ENCODE results near the gene HAVCR1.
A peak's percentile ranks its signal among the peaks of the same experiment; 100 is the strongest.
"Not testable (repeated sequence)": the region's sequence is repeated elsewhere in the genome, so short reads cannot be mapped to it uniquely, and the experiment has no call there.

Gene HAVCR1

GRCh38 chr5:157066080-157066479, 7.2 kb upstream of the HAVCR1 start:
- TF ChIP-seq POLR2A (IDR thresholded peaks at IDR 0.05; ENCODE audit: low read length) (no peak), GATA1 (IDR thresholded peaks at IDR 0.05; ENCODE audit: low read depth, low read length) (no peak)
- DNase-seq = no peak

DNA sequence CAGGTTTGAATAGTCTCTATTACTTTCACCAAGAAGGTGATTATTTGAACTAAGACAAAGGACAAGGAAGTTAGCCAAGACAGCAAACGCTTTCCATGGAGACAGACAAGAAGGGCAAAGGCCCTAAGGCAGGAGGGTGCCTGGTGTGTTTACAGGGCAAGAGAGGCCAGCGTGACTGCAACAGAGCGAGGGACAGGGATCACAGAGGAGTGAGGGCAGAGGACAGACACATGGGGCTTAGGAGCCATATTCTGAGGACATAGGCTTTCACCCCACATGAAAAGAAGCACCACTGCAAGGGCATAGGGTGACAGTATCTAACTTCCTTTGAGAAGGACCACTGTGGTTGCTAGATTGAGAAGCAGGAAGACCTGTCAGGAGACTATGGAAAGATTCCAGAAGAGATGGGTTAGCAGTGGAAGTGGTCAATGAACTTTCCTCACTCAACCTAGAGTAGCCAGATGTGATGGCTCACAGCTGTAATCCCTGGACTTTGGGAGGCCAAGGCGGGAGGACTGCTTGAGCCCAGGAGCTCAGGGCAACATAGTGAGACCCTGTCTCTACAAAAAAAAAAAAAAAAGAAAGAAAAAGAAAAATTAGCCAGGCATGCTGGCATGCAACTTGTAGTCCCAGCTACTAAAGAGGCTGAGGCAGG, 5.0 kb upstream of the HAVCR1 start:
- DNase-seq = no peak
- TF ChIP-seq GATA1 (IDR thresholded peaks at IDR 0.05; ENCODE audit: low read depth, low read length) (no peak), POLR2A (IDR thresholded peaks at IDR 0.05; ENCODE audit: low read length) (no peak)

DNA sequence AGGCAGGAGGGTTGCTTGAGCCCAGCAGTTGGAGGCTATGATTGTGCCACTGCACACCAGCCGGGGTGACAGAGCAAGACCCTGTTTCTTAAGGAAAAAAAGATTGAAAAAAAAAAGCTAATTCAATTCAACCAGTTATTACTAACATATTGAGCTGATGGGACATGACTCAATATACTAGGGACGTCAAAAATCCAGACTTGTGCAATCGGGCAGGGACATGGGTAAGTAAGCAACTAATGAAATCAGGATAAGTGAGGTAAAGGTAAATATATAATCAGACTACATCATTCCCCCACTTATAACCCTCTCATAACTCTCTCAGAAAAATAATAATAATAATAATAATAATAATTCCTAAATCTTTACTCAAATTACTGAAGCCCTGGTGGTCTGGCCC, 975 bp upstream of the HAVCR1 start:
- TF ChIP-seq GATA1 (IDR thresholded peaks at IDR 0.05; ENCODE audit: low read depth, low read length) (no peak), POLR2A (IDR thresholded peaks at IDR 0.05; ENCODE audit: low read length) (no peak)
- no peak for DNase-seq

- TF ChIP-seq POLR2A (IDR thresholded peaks at IDR 0.05; ENCODE audit: low read length) (no peak), GATA1 (IDR thresholded peaks at IDR 0.05; ENCODE audit: low read depth, low read length) (no peak)
- no peak for DNase-seq
These were observed 1.2 kb downstream of the HAVCR1 start for GRCh38 chr5:157057459-157058370.

GRCh38 chr5:157056848-157057247, 2.1 kb downstream of the HAVCR1 start:
- DNase-seq = not testable (repeated sequence)

DNA sequence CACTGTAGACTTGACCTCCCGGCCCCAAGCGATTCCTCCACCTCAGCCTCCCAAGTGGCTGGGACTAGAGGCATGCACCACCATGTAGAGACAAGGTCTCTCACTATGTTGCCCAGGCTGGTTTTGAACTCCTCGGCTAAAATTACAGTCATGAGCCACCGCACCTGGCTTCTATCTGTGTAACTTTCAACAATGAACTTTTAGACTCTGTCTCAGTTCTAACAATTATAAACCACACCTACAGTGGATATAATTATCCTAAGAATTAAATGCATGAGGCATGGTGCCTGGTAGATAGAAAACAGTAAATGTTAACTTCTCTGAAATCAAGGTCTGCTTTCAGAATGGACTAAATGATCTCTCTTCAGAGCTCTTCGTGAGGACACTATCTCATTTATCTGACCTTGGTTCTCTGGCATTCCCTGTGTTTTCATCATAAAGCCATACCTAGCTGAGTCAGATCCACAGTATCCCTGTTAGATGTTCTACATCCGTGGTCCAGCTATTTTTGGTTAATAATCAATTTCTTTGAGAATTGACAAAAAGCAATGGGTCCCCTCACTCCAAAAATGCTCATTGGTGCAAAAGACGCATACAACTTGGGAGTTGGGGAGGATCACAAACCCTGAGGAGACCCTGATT, 7.2 kb downstream of the HAVCR1 start:
- no peak for DNase-seq
- TF ChIP-seq POLR2A (IDR thresholded peaks at IDR 0.05; ENCODE audit: low read length) (no peak), GATA1 (IDR thresholded peaks at IDR 0.05; ENCODE audit: low read depth, low read length) (no peak)

DNA sequence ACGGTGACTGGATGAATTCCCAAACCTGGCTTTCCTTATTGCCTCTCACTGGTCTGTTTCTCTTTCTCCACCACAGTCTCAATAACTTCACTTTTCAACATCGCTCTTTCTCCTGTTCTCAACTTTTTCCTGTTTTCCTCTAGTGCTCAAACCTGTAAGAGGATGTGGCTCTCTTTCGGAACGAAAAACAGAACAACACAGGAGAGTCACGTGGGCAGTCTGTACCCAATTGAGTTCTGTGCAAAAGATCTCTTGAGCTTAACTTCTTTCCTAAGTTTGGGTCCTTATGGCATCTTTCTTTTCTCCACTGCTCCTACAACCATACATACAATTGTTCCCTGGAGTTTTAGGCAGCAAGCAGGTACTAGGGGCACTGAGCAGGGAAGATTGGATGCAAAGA, 8.9 kb downstream of the HAVCR1 start:
- TF ChIP-seq POLR2A (IDR thresholded peaks at IDR 0.05; ENCODE audit: low read length) = no peak
- peak; percentile 13 for TF ChIP-seq GATA1 (IDR thresholded peaks at IDR 0.05; ENCODE audit: low read depth, low read length)
- no peak for DNase-seq

GRCh38 chr5:157049605-157050004, 9.3 kb downstream of the HAVCR1 start:
- no peak for DNase-seq
- no peak for TF ChIP-seq GATA1 (IDR thresholded peaks at IDR 0.05; ENCODE audit: low read depth, low read length)
- no peak for TF ChIP-seq POLR2A (IDR thresholded peaks at IDR 0.05; ENCODE audit: low read length)

DNA sequence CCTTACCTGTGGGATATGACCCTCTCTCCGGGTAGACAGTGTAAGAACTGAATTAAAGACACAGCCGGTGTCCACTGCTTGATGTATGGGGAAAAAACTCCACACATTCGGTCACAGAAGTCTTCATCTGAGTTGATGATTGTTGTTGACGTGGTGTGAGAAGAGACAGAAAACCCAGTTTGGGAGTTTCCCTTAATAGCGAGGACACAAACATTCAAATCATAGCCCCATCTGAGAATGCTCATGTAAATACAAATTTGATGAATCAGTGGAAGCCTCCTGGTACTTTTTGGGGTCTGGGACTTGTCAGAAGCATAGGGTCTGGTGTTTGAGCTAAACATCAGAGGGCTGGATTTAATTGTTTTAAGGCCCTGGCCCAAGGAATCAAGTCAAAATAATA, 11.0 kb downstream of the HAVCR1 start:
- no peak for TF ChIP-seq GATA1 (IDR thresholded peaks at IDR 0.05; ENCODE audit: low read depth, low read length)
- TF ChIP-seq POLR2A (IDR thresholded peaks at IDR 0.05; ENCODE audit: low read length) = no peak
- DNase-seq = no peak

DNA sequence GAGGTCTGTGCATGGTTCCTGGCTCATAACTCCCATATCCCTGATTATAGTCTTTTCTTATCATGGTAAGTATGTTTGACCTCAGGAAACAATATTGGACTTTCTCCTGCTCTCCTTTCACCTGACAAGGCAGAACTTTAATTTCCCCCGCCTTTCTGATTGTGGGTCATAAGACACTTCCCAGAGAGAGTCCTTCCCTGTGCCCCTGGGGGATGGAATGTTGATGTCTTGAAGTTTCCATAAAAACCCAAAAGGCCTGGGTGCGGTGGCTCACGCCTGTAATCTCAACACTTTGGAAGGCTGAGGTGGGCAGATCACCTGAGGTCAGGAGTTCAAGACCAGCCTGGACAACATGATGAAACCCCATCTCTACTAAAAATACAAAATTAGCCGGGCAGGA, 11.9 kb downstream of the HAVCR1 start:
- not testable (repeated sequence) for DNase-seq

GRCh38 chr5:157046041-157046440, 12.9 kb downstream of the HAVCR1 start:
- peak in 1 of 2 experiments; percentile 1 for DNase-seq
- no peak for TF ChIP-seq GATA1 (IDR thresholded peaks at IDR 0.05; ENCODE audit: low read depth, low read length)
- no peak for TF ChIP-seq POLR2A (IDR thresholded peaks at IDR 0.05; ENCODE audit: low read length)

- no peak for TF ChIP-seq GATA1 (IDR thresholded peaks at IDR 0.05; ENCODE audit: low read depth, low read length)
- TF ChIP-seq POLR2A (IDR thresholded peaks at IDR 0.05; ENCODE audit: low read length) = no peak
- no peak for DNase-seq
These were observed 13.3 kb downstream of the HAVCR1 start for GRCh38 chr5:157045601-157046000.

DNA sequence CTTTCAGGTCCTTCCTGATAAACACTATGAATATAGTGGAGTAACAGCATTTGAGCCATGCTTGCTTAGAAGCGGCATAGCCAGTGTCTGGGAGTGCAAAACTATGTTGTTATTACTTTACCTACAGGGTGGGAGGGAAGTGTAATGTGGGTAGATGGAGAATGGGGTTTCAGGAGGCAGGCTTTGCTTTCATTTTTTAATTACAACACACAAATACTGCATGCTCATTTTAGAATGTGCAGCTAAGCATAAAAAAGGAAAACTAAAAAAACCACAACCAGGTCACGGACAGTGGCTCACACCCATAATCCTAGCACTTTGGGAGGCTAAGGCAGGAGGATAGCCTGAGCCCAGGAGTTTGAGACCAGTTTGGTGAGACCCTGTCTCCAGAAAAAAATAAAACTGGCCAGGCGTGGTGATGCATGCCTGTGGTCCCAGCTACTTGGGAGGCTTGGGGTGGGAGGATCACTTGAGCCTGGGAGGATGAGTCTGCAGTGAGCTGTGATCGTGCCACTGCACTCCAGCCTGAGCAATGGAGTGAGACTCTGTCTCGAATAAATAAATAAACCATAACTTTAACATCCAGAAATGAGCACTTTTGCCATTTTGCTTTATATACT, 20.2 kb downstream of the HAVCR1 start:
- TF ChIP-seq POLR2A (IDR thresholded peaks at IDR 0.05; ENCODE audit: low read length) (no peak), GATA1 (IDR thresholded peaks at IDR 0.05; ENCODE audit: low read depth, low read length) (no peak)
- DNase-seq = no peak

DNA sequence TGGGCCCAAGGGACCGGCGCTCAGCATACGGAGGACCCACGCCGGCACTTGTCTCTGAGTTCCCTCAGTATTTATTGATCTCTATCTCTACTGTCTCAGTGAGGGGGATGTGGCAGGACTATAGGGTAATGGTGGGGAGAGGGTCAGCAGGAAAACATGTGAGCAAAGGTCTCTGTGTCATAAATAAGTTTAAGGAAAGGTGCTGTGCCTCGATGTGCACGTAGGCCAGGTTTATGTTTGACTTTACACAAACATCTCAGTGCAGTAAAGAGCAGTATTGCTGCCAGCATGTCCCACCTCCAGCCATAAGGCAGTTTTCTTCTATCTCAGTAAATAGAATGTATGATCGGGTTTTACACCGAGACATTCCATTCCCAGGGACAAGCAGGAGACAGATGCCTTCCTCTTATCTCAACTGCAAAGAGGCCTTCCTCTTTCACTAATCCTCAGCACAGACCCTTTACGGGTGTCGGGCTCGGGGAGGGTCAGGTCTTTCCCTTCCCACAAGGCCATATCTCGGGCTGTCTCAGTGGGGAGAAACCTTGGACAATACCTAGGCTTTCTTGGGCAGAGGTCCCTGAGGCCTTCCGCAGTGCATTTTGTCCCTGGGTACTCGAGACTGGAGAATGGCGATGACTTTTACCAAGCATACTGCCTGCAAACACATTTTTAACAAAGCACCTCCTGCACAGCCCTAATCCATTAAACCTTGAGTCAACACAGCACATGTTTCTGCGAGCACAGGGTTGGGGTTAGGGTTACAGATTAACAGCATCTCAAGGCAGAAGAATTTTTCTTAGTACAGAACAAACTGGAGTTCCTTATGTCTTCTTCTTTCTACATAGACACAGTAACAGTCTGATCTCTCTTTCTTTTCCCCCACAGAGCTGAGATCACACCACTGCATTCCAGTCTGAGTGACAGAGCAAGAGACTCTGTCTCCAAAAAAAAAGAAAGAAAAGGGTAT, 24.5 kb downstream of the HAVCR1 start:
- DNase-seq = not testable (repeated sequence)

Measured in erythroblast (primary cell).